H9 (cell line): ENCODE measurements around the gene GCK. TPM values are rescaled to one million over a fixed set of nuclear protein-coding genes. Genes with fewer than 3 reads are reported as not detected.
A peak's percentile ranks its signal among the peaks of the same experiment; 100 is the strongest.
"Not testable (repeated sequence)": the region's sequence is repeated elsewhere in the genome, so short reads cannot be mapped to it uniquely, and the experiment has no call there.

Experiments
- DNase-seq: peaks from one replicate; pipeline ENCODE4 v3.0.0-alpha.2; 2017
- H2AFZ ChIP-seq: one replicate; pipeline ENCODE4 v1.6.1; 2013; ENCODE audit warnings: mild to moderate bottlenecking, low read length, control low read depth, moderate library complexity
- H2AK5ac ChIP-seq: 2 replicates; pipeline ENCODE4 v1.6.1; 2013; ENCODE audit warnings: low read length, control low read depth, mixed read lengths; ENCODE audit not compliant: insufficient read length
- H2BK120ac ChIP-seq: one replicate; pipeline ENCODE4 v1.6.1; 2013; ENCODE audit warnings: low read depth, mild to moderate bottlenecking, low read length, control low read depth, inconsistent platforms; ENCODE audit not compliant: poor library complexity, severe bottlenecking
- H2BK12ac ChIP-seq: 2 replicates; pipeline ENCODE4 v1.6.1; 2013; ENCODE audit warnings: low read length, control low read depth, mixed read lengths, low read depth; ENCODE audit not compliant: insufficient read length
- H2BK15ac ChIP-seq: 2 replicates; pipeline ENCODE4 v1.6.1; 2013; ENCODE audit warnings: low read depth, low read length, control low read depth
- H2BK20ac ChIP-seq: one replicate; pipeline ENCODE4 v1.6.1; 2013; ENCODE audit warnings: low read depth, mild to moderate bottlenecking, low read length, control low read depth, inconsistent platforms; ENCODE audit not compliant: poor library complexity, severe bottlenecking
- H2BK5ac ChIP-seq: 2 replicates; pipeline ENCODE4 v1.6.1; 2013; ENCODE audit warnings: low read length, control low read depth, mixed read lengths; ENCODE audit not compliant: insufficient read length
- H3K14ac ChIP-seq: 2 replicates; pipeline ENCODE4 v1.6.1; 2013; ENCODE audit warnings: low read length, control low read depth; ENCODE audit not compliant: insufficient read depth
- H3K18ac ChIP-seq: 2 replicates; pipeline ENCODE4 v1.6.1; 2013; ENCODE audit warnings: low read depth, mild to moderate bottlenecking, mixed read lengths, low read length, control low read depth; ENCODE audit not compliant: insufficient read length
- H3K23ac ChIP-seq: 2 replicates; pipeline ENCODE4 v1.6.1; 2013; ENCODE audit warnings: low read length, control low read depth, mixed read lengths, low read depth; ENCODE audit not compliant: insufficient read length
- H3K23me2 ChIP-seq: 2 replicates; pipeline ENCODE4 v1.6.1; 2013; ENCODE audit warnings: low read depth, mild to moderate bottlenecking, mixed read lengths, low read length, control low read depth; ENCODE audit not compliant: insufficient read length, poor library complexity, severe bottlenecking
- H3K27ac ChIP-seq: 2 replicates; pipeline ENCODE4 v1.5.1; 2013; ENCODE audit warnings: low read length, control low read depth, mixed read lengths, low read depth; ENCODE audit not compliant: insufficient read length
- H3K27me3 ChIP-seq: 2 replicates; pipeline ENCODE4 v1.6.1; 2013; ENCODE audit warnings: low read length, control low read depth, inconsistent platforms; ENCODE audit not compliant: insufficient read depth
- H3K4ac ChIP-seq: 2 replicates; pipeline ENCODE4 v1.6.1; 2013; ENCODE audit warnings: low read depth, mild to moderate bottlenecking, control low read depth, inconsistent platforms, low read length, moderate library complexity
- H3K4me1 ChIP-seq: 2 replicates; pipeline ENCODE4 v1.6.1; 2013; ENCODE audit warnings: low read length, control low read depth, inconsistent platforms; ENCODE audit not compliant: insufficient read depth
- H3K4me2 ChIP-seq: 2 replicates; pipeline ENCODE4 v1.6.1; 2013; ENCODE audit warnings: low read length, control low read depth, mixed read lengths; ENCODE audit not compliant: insufficient read length, insufficient read depth
- H3K56ac ChIP-seq: 2 replicates; pipeline ENCODE4 v1.6.1; 2013; ENCODE audit warnings: low read depth, mild to moderate bottlenecking, mixed read lengths, low read length, control low read depth; ENCODE audit not compliant: insufficient read length
- H3K79me1 ChIP-seq: 2 replicates; pipeline ENCODE4 v1.6.1; 2013; ENCODE audit warnings: low read depth, mild to moderate bottlenecking, moderate library complexity, low read length, control low read depth, inconsistent platforms; ENCODE audit not compliant: insufficient read depth, poor library complexity, severe bottlenecking
- H3K79me2 ChIP-seq: 2 replicates; pipeline ENCODE4 v1.6.1; 2013; ENCODE audit warnings: low read length, control low read depth, inconsistent platforms; ENCODE audit not compliant: insufficient read depth
- H3K9ac ChIP-seq: 2 replicates; pipeline ENCODE4 v1.6.1; 2013; ENCODE audit warnings: low read length, control low read depth, mixed read lengths; ENCODE audit not compliant: insufficient read length; ENCODE audit errors: extremely low read depth
- H3K9me3 ChIP-seq: one replicate; pipeline ENCODE4 v1.6.1; 2013; ENCODE audit warnings: low read depth, low read length, inconsistent platforms; ENCODE audit not compliant: control insufficient read depth
- H3T11ph ChIP-seq: one replicate; pipeline ENCODE4 v1.6.1; 2013; ENCODE audit warnings: mild to moderate bottlenecking, low read length, control low read depth, inconsistent platforms
- H4K20me1 ChIP-seq: one replicate; pipeline ENCODE4 v1.6.1; 2013; ENCODE audit not compliant: control insufficient read depth, insufficient read length, insufficient read depth
- H4K5ac ChIP-seq: 2 replicates; pipeline ENCODE4 v1.6.1; 2013; ENCODE audit warnings: low read depth, mild to moderate bottlenecking, mixed read lengths, low read length, control low read depth; ENCODE audit not compliant: insufficient read length
- H4K8ac ChIP-seq: replicated peaks from 2 replicates; pipeline ENCODE4 v1.6.1; 2013; ENCODE audit warnings: low read length, control low read depth, mixed read lengths, low read depth; ENCODE audit not compliant: insufficient read length
- H4K91ac ChIP-seq: 2 replicates; pipeline ENCODE4 v1.6.1; 2013; ENCODE audit warnings: low read depth, mild to moderate bottlenecking, moderate library complexity, mixed read lengths, low read length, control low read depth; ENCODE audit not compliant: insufficient read length
- H3K27ac Mint-ChIP-seq, 3 experiments: 2 replicates in 2 of 3; 3 replicates in 1 of 3; pipeline ENCODE4 v1.8.0; 2020 to 2021; ENCODE audit warnings: mixed read lengths in 3 of 3, mild to moderate bottlenecking in 1 of 3, moderate library complexity in 1 of 3
- H3K27me3 Mint-ChIP-seq: 2 replicates; pipeline ENCODE4 v1.8.0; 2021; ENCODE audit warnings: low read depth, mild to moderate bottlenecking, moderate library complexity, mixed read lengths
- H3K36me3 Mint-ChIP-seq, 3 experiments: 2 replicates in 2 of 3; 3 replicates in 1 of 3; pipeline ENCODE4 v1.8.0; 2020 to 2021; ENCODE audit warnings: low read depth in 3 of 3, mixed read lengths in 3 of 3; ENCODE audit not compliant: insufficient read depth in 1 of 3
- H3K4me1 Mint-ChIP-seq, 2 experiments: 2 replicates each; pipeline ENCODE4 v1.8.0; 2020; ENCODE audit warnings: mixed read lengths in 2 of 2
- H3K4me3 Mint-ChIP-seq, 2 experiments: 2 replicates in 1 of 2; 3 replicates in 1 of 2; pipeline ENCODE4 v1.8.0; 2020 to 2021; ENCODE audit warnings: mild to moderate bottlenecking in 2 of 2, mixed read lengths in 2 of 2, moderate library complexity in 1 of 2
- H3K9me3 Mint-ChIP-seq, 2 experiments: 2 replicates in 1 of 2; 3 replicates in 1 of 2; pipeline ENCODE4 v1.8.0; 2020; ENCODE audit warnings: mild to moderate bottlenecking in 2 of 2, mixed read lengths in 2 of 2, moderate library complexity in 1 of 2
- CTCF ChIP-seq: fragments of 200-600 bp; sonication (generic); conservative IDR thresholded peaks from 3 replicates; pipeline ENCODE4 v1.8.0; 2021; ENCODE audit warnings: antibody characterized with exemption, mild to moderate bottlenecking
- WGBS: extraction: QIAGEN DNeasy Blood & Tissue Kit; methylation state at CpG from one replicate; pipeline ENCODE4 v1.1.7; 2013; ENCODE audit warnings: missing lambda C conversion rate, low lambda C conversion rate, mixed read lengths; ENCODE audit not compliant: insufficient read length; ENCODE audit errors: extremely low coverage; 5-methylcytosine and 5-hydroxymethylcytosine counted together
- total RNA-seq: library from RNA; stranded (reverse); gene quantifications from 2 replicates; pipeline ENCODE4 v1.2.1, GENCODE V29; 2021

Gene GCK
- total RNA-seq, 1 experiment from 2014 or later, result 0.98 TPM

GRCh38 chr7:44172352-44172751 is 16.9 kb downstream of the GCK start:
- Mint-ChIP-seq H3K4me1 (peaks cover 5 to 8% of the 10 kb centered on the region in 2 experiments; a peak in 3 of 4 replicates), H3K9me3 (peaks cover 2 to 3% of the 10 kb centered on the region in 2 experiments; a peak in 4 of 5 replicates), H3K27ac (no peak overlapping the region), H3K36me3 (no peaks in the 10 kb centered on the region), H3K4me3 (no peak overlapping the region), H3K27me3 (peaks cover 43% of the 10 kb centered on the region)
- Histone ChIP-seq H3K27ac (no peak overlapping the region), H2AFZ (no peak overlapping the region), H3K79me1 (no peaks in the 10 kb centered on the region), H3K23ac (no peak overlapping the region), H2BK12ac (no peak overlapping the region), H3K27me3 (no peaks in the 10 kb centered on the region), H2BK15ac (no peak overlapping the region), H3K4ac (no peak overlapping the region), H3T11ph (no peak overlapping the region), H2BK5ac (no peak overlapping the region), H3K9ac (no peak overlapping the region), H4K91ac (no peak overlapping the region), H2AK5ac (no peak overlapping the region), H3K9me3 (no peaks in the 10 kb centered on the region), H2BK20ac (no peak overlapping the region), H4K20me1 (no peaks in the 10 kb centered on the region), H4K5ac (no peak overlapping the region), H3K4me1 (no peaks in the 10 kb centered on the region), H3K4me2 (no peak overlapping the region), H3K18ac (no peak overlapping the region), H4K8ac (no peak overlapping the region), H3K56ac (no peak overlapping the region), H2BK120ac (no peak overlapping the region), H3K23me2 (no peaks in the 10 kb centered on the region), H3K14ac (no peak overlapping the region), H3K79me2 (no peaks in the 10 kb centered on the region)
- peak; percentile 12 for DNase-seq
- no peak for TF ChIP-seq CTCF

- H4K5ac ChIP-seq, H3K9me3 ChIP-seq, H3K79me1 ChIP-seq, H4K91ac ChIP-seq, H2AFZ ChIP-seq, H4K8ac ChIP-seq, H3K4me2 ChIP-seq, H3T11ph ChIP-seq, H3K4ac ChIP-seq, H3K4me3 Mint-ChIP-seq, H3K4me1 ChIP-seq, H3K27ac Mint-ChIP-seq, H3K79me2 ChIP-seq, H2BK15ac ChIP-seq, H3K27me3 ChIP-seq, H3K56ac ChIP-seq, H3K27ac ChIP-seq, H2AK5ac ChIP-seq, H3K9me3 Mint-ChIP-seq, H2BK120ac ChIP-seq, DNase-seq, H2BK20ac ChIP-seq, H3K9ac ChIP-seq, H4K20me1 ChIP-seq, H2BK5ac ChIP-seq, H3K18ac ChIP-seq, H3K23me2 ChIP-seq, H3K4me1 Mint-ChIP-seq, H2BK12ac ChIP-seq, H3K23ac ChIP-seq, H3K14ac ChIP-seq, H3K36me3 Mint-ChIP-seq: not testable (repeated sequence)
- H3K27me3 Mint-ChIP-seq, result peaks cover 47% of the 10 kb centered on the region
- WGBS, result no CpG with 5 or more reads among the region's 9 CpGs
Observed at GRCh38 chr7:44171901-44172300, 17.3 kb downstream of the GCK start.
